ENCODE results near the gene MZF1. TPM values are rescaled to one million over a fixed set of nuclear protein-coding genes. Genes with fewer than 3 reads are reported as not detected.
A peak's percentile ranks its signal among the peaks of the same experiment; 100 is the strongest.

The MZF1 gene
- total RNA-seq, 1 donor from 2014 or later = 10.9 TPM

- Histone ChIP-seq H3K36me3 (no peaks in the 10 kb centered on the region), H3K9me3 (replicated peaks) (no peaks in the 10 kb centered on the region), H3K4me3 (no peak overlapping the region), H3K4me1 (peaks cover 29% of the 10 kb centered on the region), H3K27me3 (ENCODE audit: low read depth) (no peaks in the 10 kb centered on the region), H3K27ac (replicated peaks) (no peak overlapping the region)
- no peak for DNase-seq
- TF ChIP-seq, protein P1, sequence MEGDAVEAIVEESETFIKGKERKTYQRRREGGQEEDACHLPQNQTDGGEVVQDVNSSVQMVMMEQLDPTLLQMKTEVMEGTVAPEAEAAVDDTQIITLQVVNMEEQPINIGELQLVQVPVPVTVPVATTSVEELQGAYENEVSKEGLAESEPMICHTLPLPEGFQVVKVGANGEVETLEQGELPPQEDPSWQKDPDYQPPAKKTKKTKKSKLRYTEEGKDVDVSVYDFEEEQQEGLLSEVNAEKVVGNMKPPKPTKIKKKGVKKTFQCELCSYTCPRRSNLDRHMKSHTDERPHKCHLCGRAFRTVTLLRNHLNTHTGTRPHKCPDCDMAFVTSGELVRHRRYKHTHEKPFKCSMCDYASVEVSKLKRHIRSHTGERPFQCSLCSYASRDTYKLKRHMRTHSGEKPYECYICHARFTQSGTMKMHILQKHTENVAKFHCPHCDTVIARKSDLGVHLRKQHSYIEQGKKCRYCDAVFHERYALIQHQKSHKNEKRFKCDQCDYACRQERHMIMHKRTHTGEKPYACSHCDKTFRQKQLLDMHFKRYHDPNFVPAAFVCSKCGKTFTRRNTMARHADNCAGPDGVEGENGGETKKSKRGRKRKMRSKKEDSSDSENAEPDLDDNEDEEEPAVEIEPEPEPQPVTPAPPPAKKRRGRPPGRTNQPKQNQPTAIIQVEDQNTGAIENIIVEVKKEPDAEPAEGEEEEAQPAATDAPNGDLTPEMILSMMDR (IDR thresholded peaks at IDR 0.05; ENCODE audit: borderline replicate concordance) = no peak
- intact Hi-C loops (cut with micrococcal nuclease) = no loop called here
Observed at GRCh38 chr19:58522709-58523108, 50.4 kb downstream of the MZF1 start.

DNA sequence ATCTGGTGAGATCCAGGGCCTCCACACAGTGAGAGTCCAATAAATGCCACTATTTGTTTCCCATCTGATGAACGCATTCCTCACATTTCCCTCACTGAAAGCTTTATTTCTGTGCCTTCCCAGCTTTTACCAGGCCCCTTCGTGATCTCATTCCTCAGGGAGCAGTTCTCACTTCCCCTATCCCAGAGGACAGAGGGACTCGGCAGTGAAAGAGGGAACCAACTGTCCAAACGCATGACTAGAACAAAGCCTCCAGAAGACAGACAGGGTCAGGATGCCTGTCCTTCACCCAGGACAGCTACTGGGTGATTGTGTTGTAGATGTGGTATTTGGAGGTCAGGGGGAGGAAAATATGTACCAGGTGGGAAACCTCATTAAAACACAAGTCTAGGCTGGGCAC is 51.5 kb downstream of the MZF1 start:
- intact Hi-C loops (cut with micrococcal nuclease) = no loop called here
- DNase-seq = no peak
- peaks cover 40% of the 10 kb centered on the region for H3K4me1 ChIP-seq
- no peaks in the 10 kb centered on the region for H3K9me3 ChIP-seq (replicated peaks)
- TF ChIP-seq, protein P1 (IDR thresholded peaks at IDR 0.05; ENCODE audit: borderline replicate concordance) = no peak
- H3K27ac ChIP-seq (replicated peaks) = no peak overlapping the region
- H3K27me3 ChIP-seq (ENCODE audit: low read depth) = no peaks in the 10 kb centered on the region
- peaks cover 9% of the 10 kb centered on the region for H3K36me3 ChIP-seq
- H3K4me3 ChIP-seq = no peak overlapping the region

DNA sequence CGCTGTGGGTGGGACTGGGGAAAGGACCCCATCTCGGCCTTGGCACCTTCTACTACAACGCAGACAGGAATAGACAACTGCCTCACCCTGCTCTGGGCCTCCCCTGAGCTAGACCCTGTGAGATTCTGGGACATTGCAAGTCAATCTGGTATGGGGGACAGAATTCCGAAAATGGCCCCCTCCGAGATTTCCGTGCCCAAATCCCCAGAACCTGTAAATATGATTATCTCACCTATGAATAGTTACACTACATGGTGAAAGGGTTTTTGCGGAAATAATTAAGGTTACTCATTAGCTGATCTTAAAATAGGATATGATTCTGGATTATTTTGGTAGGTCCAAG is 52.9 kb downstream of the MZF1 start:
- DNase-seq = no peak
- TF ChIP-seq, protein P1 (IDR thresholded peaks at IDR 0.05; ENCODE audit: borderline replicate concordance) = no peak
- intact Hi-C loops (cut with micrococcal nuclease) = no loop called here
- H3K36me3 ChIP-seq = peaks cover 23% of the 10 kb centered on the region
- H3K4me1 ChIP-seq = peaks cover 54% of the 10 kb centered on the region
- H3K27me3 ChIP-seq (ENCODE audit: low read depth) = no peaks in the 10 kb centered on the region
- peak overlapping the region; percentile 92 for H3K4me3 ChIP-seq
- H3K9me3 ChIP-seq (replicated peaks) = no peaks in the 10 kb centered on the region
- peak overlapping the region; percentile 97 for H3K27ac ChIP-seq (replicated peaks)

DNA sequence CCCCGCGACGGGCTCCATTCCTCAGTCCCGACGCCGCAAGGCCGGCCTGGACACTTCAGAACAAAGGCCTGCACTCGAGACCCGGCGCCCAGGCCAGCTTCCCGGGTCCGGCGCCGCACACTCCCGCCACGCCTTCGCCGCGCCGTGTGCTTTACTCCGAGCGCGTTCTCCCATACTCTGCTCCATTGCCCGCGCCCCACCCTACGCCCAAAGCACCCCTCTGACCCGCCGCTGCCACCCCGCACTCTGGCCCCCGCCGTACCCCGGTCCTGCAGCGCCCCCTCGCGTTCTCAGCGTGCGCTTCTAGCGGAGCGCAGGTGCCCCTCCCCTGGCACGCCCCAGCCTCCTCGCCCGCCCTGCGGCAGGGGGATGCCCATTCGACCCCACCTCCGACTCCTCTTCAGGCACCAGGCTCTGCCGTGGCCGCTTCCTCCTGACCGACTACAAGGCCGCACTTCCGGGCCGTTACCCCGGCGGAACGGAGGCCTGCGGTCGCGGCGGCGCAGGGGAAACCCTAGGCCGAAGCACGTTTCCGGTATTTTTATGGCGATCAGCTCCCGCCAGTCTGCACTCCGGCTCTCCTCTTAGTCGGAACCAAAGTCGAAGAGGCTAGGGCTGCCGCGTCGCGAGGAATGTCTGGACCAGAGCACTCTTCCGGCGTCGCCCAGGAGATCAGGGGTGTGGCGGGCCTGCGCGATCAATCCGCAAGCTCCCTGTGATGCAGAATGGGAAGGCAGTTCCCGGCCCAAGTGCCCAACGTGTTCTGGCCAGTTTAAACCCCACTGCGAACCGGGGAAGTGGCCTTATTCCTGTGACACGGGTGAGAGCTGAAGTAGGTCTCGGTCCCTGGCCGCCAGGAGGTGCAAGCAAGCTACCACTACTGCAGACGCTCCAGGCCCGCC is 53.5 kb downstream of the MZF1 start, which contains the start of gene ZBTB45:
TSS of gene ZBTB45 (minus strand) at position 456 of the 902 bp plus-strand sequence. CDS start 2,137 bp downstream, outside the sequence.
- H3K4me3 ChIP-seq = peak within 1 kb of the TSS; percentile 92
- intact Hi-C loops (cut with micrococcal nuclease) = no loop called here
- DNase-seq = peak; percentile 91
- TF ChIP-seq, protein P1 (IDR thresholded peaks at IDR 0.05; ENCODE audit: borderline replicate concordance) = peak; percentile 59
- peak within 1 kb of the TSS; percentile 97 for H3K27ac ChIP-seq (replicated peaks)
- peaks cover 60% of the 10 kb centered on the region for H3K4me1 ChIP-seq
- H3K36me3 ChIP-seq = peaks cover 23% of the 10 kb centered on the region
- no peaks in the 10 kb centered on the region for H3K9me3 ChIP-seq (replicated peaks)
- H3K27me3 ChIP-seq (ENCODE audit: low read depth) = no peaks in the 10 kb centered on the region

- TF ChIP-seq, protein P1 (IDR thresholded peaks at IDR 0.05; ENCODE audit: borderline replicate concordance) = peak; percentile 73
- DNase-seq = peak; percentile 58
- Histone ChIP-seq H3K4me1 (peaks cover 66% of the 10 kb centered on the region), H3K9me3 (replicated peaks) (no peaks in the 10 kb centered on the region), H3K36me3 (peaks cover 23% of the 10 kb centered on the region), H3K4me3 (peak overlapping the region; percentile 92), H3K27ac (replicated peaks) (peak overlapping the region; percentile 97), H3K27me3 (ENCODE audit: low read depth) (no peaks in the 10 kb centered on the region)
- intact Hi-C loops (cut with micrococcal nuclease) = no loop called here
Observed at GRCh38 chr19:58519087-58519354, 54.1 kb downstream of the MZF1 start.

All from left ventricle myocardium inferior (tissue), 1 donor.